ENCODE measurements around the gene PDE8A. TPM values are rescaled to one million over a fixed set of nuclear protein-coding genes. Genes with fewer than 3 reads are reported as not detected.

The PDE8A gene
- total and polyA plus RNA-seq, 2 donors (not counting 3 experiments of a cell fraction or from before 2014, with no cell fraction given) = 21.3 to 45.7 TPM

DNA sequence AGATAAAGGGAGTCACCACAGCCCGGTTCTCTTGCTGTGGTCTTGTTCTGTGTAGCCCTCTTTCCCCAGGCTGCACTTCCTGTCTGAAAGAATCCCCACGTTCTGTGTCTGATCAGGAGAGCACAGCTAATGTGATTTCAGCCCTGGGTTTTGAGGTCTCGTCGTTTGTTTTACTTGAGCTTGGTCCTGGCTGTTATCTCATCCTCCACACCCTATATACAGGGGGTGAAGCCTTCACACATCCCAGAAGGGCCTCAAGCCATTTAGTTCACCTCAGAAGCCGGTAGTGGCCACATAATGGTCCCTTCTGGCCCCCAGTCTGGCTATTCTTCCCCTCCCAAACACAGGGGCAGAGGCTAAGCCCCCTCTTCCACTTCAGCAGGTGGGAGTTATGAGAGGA lies 115.6 kb downstream of the PDE8A start:
- Histone ChIP-seq H3K9ac (replicated peaks; ENCODE audit: extremely low read depth, insufficient read depth, low read length) (no peak overlapping the region), H3K9me1 (replicated peaks; ENCODE audit: control insufficient read depth, extremely low read depth, insufficient read depth, low read length) (no peaks in the 10 kb centered on the region), H3K27me3 (ENCODE audit: control insufficient read depth in 2 of 2, insufficient read depth in 2 of 2, low read length in 2 of 2) (no peaks in the 10 kb centered on the region), H3K4me1 (ENCODE audit: control insufficient read depth, extremely low read depth, insufficient read depth, low read length) (no peaks in the 10 kb centered on the region), H3K27ac (ENCODE audit: insufficient read depth, low read depth, low read length) (no peak overlapping the region), H3K4me2 (ENCODE audit: insufficient read depth, low read length) (no peak overlapping the region), H3K36me3 (ENCODE audit: control insufficient read depth in 2 of 2, extremely low read depth in 1 of 2, insufficient read depth in 2 of 2, low read length in 2 of 2) (peaks cover 0 to 3% of the 10 kb centered on the region in 2 experiments), H3K9me3 (replicated peaks; ENCODE audit: control insufficient read depth, insufficient read depth, low read length) (no peaks in the 10 kb centered on the region), H2AFZ (ENCODE audit: low read depth, low read length) (no peak overlapping the region), H3K79me2 (ENCODE audit: control insufficient read depth, insufficient read depth, low read length) (no peaks in the 10 kb centered on the region), H3K4me3 (replicated peaks in 1 of 3; ENCODE audit: insufficient read depth in 1 of 3, low read depth in 1 of 3, low read length in 3 of 3) (no peak overlapping the region), H4K20me1 (replicated peaks; ENCODE audit: control insufficient read depth, extremely low read depth, insufficient read depth, low read length) (no peaks in the 10 kb centered on the region)
- FAIRE-seq = no peak
- ChIA-PET CTCF (interaction anchor here (0.8 kb wide), 1 partner anchor 10 kb away, joined by 3 read pairs; no protein-coding TSS in a partner anchor), POLR2A (no interaction called here)
- TF ChIP-seq POLR2A (IDR thresholded peaks at IDR 0.05; ENCODE audit: low read depth, low read length) (no peak), FOS (IDR thresholded peaks at IDR 0.05; ENCODE audit: borderline replicate concordance, insufficient read depth, low read length) (no peak), MYC (IDR thresholded peaks at IDR 0.05; ENCODE audit: low read depth, low read length) (no peak), JUN (IDR thresholded peaks at IDR 0.05; ENCODE audit: borderline replicate concordance, insufficient read depth, insufficient read length, low read depth) (no peak), EZH2 (IDR thresholded peaks at IDR 0.05; ENCODE audit: borderline replicate concordance, low read depth, low read length, severe bottlenecking) (no peak), GATA2 (IDR thresholded peaks at IDR 0.05; ENCODE audit: insufficient read depth, insufficient read length, low read depth, low read length) (no peak)
- TF ChIP-seq, protein P1, sequence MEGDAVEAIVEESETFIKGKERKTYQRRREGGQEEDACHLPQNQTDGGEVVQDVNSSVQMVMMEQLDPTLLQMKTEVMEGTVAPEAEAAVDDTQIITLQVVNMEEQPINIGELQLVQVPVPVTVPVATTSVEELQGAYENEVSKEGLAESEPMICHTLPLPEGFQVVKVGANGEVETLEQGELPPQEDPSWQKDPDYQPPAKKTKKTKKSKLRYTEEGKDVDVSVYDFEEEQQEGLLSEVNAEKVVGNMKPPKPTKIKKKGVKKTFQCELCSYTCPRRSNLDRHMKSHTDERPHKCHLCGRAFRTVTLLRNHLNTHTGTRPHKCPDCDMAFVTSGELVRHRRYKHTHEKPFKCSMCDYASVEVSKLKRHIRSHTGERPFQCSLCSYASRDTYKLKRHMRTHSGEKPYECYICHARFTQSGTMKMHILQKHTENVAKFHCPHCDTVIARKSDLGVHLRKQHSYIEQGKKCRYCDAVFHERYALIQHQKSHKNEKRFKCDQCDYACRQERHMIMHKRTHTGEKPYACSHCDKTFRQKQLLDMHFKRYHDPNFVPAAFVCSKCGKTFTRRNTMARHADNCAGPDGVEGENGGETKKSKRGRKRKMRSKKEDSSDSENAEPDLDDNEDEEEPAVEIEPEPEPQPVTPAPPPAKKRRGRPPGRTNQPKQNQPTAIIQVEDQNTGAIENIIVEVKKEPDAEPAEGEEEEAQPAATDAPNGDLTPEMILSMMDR (IDR thresholded peaks at IDR 0.05; ENCODE audit: extremely low read depth in 1 of 2, insufficient read depth in 1 of 2, low read depth in 1 of 2, low read length in 2 of 2) = no peak
- TF ChIP-seq, protein P2, sequence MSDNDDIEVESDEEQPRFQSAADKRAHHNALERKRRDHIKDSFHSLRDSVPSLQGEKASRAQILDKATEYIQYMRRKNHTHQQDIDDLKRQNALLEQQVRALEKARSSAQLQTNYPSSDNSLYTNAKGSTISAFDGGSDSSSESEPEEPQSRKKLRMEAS (IDR thresholded peaks at IDR 0.05; ENCODE audit: insufficient read depth, insufficient read length) = no peak
- no TSS peak for BruUV-seq (replicated peaks)
- dilution Hi-C loops (cut with MboI; ENCODE audit: extremely low pct_ligation_motif_present, low sequenced_read_pairs) (no loop called here), intact Hi-C loops (cut with micrococcal nuclease) (no loop called here)
- no peak for DNase-seq (ENCODE audit: low read depth, low spot score)
